ENCODE measurements around the gene ELP2.

- TF ChIP-seq EZH2 (IDR thresholded peaks at IDR 0.05; ENCODE audit: insufficient read depth, poor library complexity, severe bottlenecking) (no peak), EZH2phosphoT487 (IDR thresholded peaks at IDR 0.05; ENCODE audit: insufficient read depth, low read depth) (no peak)
These were observed 15.0 kb upstream of the ELP2 start for GRCh38 chr18:36114738-36115137.

All from GM23248 (cell line).